Lower leg skin (tissue), 3 donors: Measurements from ENCODE around the gene ANAPC16.

Experiments
- CTCF ChIP-seq, 3 donors: fragments of 450-650 bp; IDR thresholded peaks; one replicate each; pipeline ENCODE4 v1.5.1; 2016; ENCODE audit warnings: antibody characterized with exemption in 3 of 3, mild to moderate bottlenecking in 3 of 3, moderate library complexity in 2 of 3
- POLR2A ChIP-seq, 2 donors: fragments of 450-650 bp; IDR thresholded peaks; one replicate each; pipeline ENCODE4 v1.6.1; 2016 to 2017; ENCODE audit warnings: antibody characterized with exemption in 2 of 2, mild to moderate bottlenecking in 1 of 2, moderate library complexity in 1 of 2

- TF ChIP-seq CTCF (IDR thresholded peaks at IDR 0.05) (no peak), POLR2A (IDR thresholded peaks at IDR 0.05) (no peak)
Observed at GRCh38 chr10:72218325-72218724, 2.5 kb downstream of the ANAPC16 start.
